BE2C (cell line): ENCODE measurements around the gene FABP3.

Experiments used
- DNase-seq: peaks from one replicate; pipeline ENCODE4 v3.0.0-alpha.2; 2020
- H3K27me3 ChIP-seq: fragments of 250-450 bp; sonication (Bioruptor Pico); 2 replicates; pipeline ENCODE4 v1.5.1; 2020; ENCODE audit warnings: mild to moderate bottlenecking
- H3K36me3 ChIP-seq: fragments of 250-450 bp; sonication (Bioruptor Pico); 2 replicates; pipeline ENCODE4 v1.5.1; 2020; ENCODE audit warnings: mild to moderate bottlenecking
- H3K4me1 ChIP-seq: fragments of 250-450 bp; sonication (Bioruptor Pico); 2 replicates; pipeline ENCODE4 v1.5.1; 2020
- H3K4me3 ChIP-seq: 2 replicates; pipeline ENCODE4 v1.5.1; 2011; ENCODE audit warnings: low read depth, low read length
- H3K9me3 ChIP-seq: fragments of 250-450 bp; sonication (Bioruptor Pico); 2 replicates; pipeline ENCODE4 v1.5.1; 2020
- CTCF ChIP-seq: IDR thresholded peaks from 2 replicates; pipeline ENCODE4 v1.5.1; 2012; ENCODE audit warnings: mild to moderate bottlenecking, low read depth, low read length

The FABP3 gene

DNA sequence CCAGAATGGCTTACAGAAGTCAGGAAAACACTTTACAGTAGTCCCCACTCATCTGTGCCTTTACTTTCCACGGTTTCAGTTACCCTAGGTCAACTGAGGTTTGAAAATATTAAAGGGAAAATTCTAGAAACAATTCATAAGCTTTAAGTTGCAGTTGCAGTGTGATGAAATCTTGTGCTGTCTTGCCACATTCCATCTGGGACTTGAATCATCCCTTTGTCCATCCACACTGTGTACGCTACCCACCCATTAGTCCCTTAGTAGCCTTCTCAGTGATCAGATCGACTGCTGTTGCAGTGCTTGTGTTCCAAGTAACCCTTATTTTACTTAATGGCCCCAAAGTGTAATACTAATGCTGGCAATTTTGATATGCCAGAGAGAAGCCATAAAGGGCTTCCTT lies 45.5 kb downstream of the FABP3 start:
- Histone ChIP-seq H3K27me3 (no peaks in the 10 kb centered on the region), H3K4me3 (no peak overlapping the region), H3K9me3 (no peaks in the 10 kb centered on the region), H3K4me1 (no peaks in the 10 kb centered on the region), H3K36me3 (no peaks in the 10 kb centered on the region)
- TF ChIP-seq CTCF = no peak
- DNase-seq = no peak

DNA sequence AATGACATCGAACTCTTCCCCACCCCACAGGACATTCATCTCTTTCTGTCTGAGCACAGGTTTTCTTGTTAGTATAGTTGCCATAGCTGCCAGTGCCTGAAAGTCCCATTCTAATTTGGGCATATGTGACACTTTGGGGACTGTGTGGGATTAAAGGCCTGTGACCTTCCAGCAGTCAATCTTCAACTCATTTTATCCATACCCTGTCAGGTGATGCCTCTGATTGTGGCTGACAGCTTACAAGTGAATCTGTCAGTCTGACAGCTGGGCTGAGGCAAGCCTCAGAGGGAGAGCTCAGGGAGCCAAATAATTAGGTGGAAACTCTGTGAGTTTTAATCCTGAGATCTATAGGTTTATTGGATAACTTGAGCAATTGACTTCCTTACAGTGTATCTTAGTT lies 46.4 kb downstream of the FABP3 start:
- no peaks in the 10 kb centered on the region for H3K9me3 ChIP-seq
- no peaks in the 10 kb centered on the region for H3K4me1 ChIP-seq
- no peak for TF ChIP-seq CTCF
- no peak for DNase-seq
- no peaks in the 10 kb centered on the region for H3K27me3 ChIP-seq
- no peak overlapping the region for H3K4me3 ChIP-seq
- H3K36me3 ChIP-seq = no peaks in the 10 kb centered on the region

DNA sequence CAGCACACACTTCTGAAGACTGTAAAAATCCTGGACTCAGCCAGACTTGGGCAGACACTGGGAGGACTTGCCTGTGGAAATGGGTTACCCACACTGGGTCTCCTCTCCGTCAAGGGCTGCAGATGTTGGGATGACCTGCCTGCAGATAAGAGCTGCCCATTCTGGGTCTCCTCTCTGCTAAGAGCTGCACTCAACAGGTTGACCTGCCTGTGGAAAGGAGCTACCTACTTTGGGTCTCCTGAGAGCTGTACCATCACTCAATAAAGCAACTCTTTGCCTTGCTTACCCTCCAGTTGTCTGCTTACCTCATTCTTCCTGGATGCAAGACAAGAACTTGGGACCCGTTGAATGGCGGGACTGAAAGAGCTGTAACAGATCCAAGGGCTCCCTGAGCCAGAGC lies 47.9 kb downstream of the FABP3 start:
- H3K9me3 ChIP-seq = no peaks in the 10 kb centered on the region
- DNase-seq = no peak
- no peaks in the 10 kb centered on the region for H3K36me3 ChIP-seq
- H3K4me3 ChIP-seq = no peak overlapping the region
- H3K27me3 ChIP-seq = no peaks in the 10 kb centered on the region
- H3K4me1 ChIP-seq = no peaks in the 10 kb centered on the region
- no peak for TF ChIP-seq CTCF

DNA sequence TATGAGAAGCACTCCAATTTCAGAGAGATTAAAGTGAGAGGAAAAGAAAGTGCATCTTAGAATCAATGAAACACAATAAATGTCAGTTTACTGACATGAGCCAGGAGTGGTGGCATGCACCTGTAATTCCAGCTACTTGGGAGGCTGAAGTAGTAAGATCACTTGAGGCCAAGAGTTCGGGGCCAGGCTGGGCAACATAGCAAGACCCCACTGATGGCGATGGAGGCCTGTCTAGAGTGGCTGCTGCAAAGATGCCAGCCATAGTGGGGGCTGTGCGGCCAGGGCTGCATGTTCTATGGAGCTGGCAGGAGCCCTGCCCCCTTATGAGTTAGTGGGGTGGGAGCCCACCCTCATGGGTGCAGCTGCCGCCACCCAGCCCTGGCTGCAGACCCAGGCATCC lies 48.8 kb downstream of the FABP3 start:
- Histone ChIP-seq H3K4me3 (no peak overlapping the region), H3K9me3 (no peaks in the 10 kb centered on the region), H3K4me1 (no peaks in the 10 kb centered on the region), H3K36me3 (no peaks in the 10 kb centered on the region), H3K27me3 (no peaks in the 10 kb centered on the region)
- no peak for DNase-seq
- TF ChIP-seq CTCF = no peak

DNA sequence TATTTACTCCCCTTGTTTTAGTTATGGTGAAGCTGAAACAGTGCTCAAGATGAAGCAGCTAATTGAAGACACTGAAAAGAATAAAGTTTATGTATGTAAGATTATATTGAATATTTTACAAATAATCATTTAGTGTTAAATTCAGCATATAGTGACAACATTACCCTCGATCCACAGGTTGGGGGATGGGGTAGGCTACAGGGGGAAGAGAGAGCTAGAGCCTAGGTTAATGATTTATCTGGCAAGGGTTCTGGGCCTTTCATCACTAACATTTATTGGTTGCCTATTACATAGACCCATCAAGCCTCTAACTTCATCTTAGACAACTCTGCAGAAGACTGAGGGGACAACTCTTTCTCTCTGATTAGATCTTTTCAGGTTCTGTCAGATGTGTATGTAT lies 54.7 kb downstream of the FABP3 start:
- Histone ChIP-seq H3K9me3 (no peaks in the 10 kb centered on the region), H3K4me1 (no peaks in the 10 kb centered on the region), H3K27me3 (no peaks in the 10 kb centered on the region), H3K4me3 (no peak overlapping the region), H3K36me3 (no peaks in the 10 kb centered on the region)
- no peak for TF ChIP-seq CTCF
- no peak for DNase-seq

DNA sequence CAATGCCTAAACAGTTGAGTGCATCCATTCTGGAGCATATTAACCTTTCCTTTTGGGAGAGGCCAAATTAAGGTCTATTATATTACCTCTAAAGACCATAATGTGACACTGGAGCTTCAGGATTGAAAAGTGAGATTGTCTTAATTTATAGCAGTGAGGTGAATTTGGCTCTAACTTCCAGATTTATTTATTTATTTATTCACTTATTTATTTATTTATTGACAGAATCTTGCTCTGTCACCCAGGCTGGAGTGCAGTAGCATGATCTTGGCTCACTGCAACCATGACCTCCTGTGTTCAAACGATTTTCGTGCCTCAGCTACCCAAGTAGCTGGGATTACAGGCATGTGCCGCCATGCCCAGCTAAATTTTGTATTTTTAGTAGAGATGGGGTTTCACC lies 57.0 kb downstream of the FABP3 start:
- Histone ChIP-seq H3K4me1 (no peaks in the 10 kb centered on the region), H3K36me3 (no peaks in the 10 kb centered on the region), H3K9me3 (no peaks in the 10 kb centered on the region), H3K27me3 (no peaks in the 10 kb centered on the region), H3K4me3 (no peak overlapping the region)
- no peak for DNase-seq
- TF ChIP-seq CTCF = no peak
